ENCODE results near the gene CBARP.

CBARP gene

DNA sequence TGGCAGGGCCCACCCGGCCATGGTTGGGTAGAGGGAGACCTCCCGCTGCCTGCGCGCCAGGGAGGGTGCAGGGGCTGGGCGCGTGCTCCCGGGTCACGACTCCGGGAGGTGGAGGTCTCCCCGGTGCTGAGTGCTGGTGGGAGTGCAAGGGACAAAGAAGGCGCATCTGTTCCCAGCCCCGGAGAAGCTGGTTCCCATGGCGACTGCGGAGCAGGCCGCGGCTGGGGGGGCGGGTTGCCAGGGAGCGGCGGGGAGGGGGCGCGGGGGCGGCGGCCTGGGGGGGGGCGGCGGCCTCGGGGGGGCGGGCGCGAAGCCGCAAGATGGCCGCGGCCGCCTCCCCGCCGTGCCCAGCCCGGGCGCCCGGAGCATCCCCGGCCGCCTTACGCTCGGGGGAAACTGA lies 1.2 kb downstream of the CBARP start:
- no peak for DNase-seq

DNA sequence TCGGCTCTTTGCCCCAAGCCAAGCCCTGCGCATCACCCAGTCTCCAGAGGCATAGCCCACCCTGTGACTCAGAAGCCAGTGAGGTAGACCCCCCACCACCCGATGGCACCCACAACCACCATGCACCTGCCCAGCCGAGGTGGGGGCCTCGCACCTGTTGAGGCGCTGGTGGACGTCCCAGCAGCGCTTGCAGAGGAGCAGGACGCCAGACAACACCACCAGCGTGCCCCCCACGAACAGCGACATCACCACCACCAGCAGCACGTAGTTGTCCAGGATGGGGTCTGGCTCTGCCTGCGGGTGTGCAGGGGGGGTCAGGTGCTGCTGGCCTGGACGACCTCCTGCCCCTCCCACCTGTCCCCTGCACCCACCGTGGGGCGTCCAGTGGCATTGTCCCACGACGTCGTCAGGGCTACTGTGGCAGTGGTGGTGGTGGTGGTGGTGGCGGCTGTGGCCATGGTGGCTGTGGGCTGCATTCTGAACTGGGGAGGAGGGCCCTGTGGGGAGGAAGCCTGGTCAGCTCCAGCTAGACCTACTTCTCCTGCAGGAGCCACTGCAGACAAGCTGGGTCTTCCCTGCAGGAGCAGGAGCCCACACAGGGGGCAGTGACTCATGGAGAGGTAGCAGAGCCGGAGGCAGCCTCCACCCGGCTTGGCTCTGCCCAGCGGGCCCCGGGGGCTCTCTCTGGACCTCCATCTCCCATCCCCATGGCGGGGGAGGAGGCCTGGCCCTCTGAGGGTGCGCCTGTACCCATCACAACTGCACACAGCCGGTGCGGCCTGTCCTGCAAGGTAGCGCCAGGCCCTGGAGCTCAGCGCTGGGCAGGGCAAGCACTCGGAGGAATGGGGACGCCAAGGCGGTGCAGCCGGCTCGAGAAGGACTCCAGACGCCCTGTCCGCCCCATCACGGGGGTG lies 1.9 kb downstream of the CBARP start:
- no peak for DNase-seq

DNA sequence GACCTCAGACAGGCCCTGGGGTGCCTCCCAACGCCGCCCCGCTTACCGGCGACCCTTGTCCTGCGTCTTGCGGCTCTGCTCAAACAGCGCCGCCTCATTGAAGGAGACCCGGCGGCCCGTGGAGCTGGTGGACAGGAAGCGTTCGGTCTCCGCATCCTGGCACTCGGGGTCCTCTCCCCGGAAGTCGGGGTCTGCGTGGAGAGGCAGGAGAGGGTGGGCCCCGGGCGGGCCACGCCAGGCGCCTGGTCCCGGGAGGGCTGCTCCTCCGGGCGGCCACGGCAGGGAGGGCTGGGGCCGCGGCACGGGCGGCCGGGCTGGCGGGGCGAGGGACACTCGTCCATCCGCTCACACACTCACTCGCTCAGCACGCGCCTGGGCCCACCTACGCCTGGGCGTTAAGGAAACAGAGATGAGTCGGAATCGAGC lies 2.8 kb downstream of the CBARP start:
- DNase-seq: no peak

DNA sequence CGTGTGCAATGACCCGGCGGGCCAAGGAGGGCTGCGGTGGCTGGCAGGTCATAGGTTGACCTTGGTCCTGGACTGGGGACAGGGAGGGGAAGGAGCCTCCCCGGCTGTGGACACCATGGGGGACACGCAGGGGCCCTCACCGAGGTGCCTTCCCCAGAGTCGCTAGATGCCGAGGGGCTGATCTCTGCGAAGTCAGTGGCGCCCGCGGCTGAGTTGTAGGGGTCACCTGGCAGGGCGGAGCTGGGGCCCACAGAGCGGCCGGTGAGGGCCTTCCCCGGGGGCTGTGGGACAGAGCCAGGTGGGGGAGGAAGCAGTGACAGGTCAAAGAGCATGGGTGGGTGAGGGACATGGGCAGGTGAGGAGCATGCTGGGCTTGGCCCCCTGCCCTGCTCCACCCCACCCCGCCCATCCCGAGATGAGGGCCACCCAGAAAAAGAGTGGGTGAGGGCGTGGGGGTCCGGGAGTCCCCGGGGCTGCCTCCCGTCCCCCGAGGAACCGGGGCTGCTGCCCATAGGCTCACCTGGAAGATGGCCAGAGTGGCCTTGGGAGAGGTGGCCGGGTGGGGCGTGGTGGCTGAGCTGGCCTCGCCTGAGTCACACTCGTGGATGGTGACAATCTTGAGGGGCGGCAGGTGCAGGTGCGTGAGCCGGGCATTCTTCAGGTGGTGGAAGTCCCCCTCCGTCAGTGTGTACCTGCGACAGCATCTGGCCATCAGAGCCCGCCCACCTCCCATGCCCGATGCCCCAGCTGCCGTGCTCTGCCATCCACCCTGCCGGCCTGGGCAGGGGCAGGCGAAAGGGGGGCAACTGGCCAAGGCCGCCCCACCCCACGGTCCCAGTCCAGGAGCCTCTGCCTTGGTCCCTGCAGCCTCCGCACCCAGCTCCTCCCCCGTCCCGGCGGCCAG lies 3.5 kb downstream of the CBARP start:
- no peak for DNase-seq

DNA sequence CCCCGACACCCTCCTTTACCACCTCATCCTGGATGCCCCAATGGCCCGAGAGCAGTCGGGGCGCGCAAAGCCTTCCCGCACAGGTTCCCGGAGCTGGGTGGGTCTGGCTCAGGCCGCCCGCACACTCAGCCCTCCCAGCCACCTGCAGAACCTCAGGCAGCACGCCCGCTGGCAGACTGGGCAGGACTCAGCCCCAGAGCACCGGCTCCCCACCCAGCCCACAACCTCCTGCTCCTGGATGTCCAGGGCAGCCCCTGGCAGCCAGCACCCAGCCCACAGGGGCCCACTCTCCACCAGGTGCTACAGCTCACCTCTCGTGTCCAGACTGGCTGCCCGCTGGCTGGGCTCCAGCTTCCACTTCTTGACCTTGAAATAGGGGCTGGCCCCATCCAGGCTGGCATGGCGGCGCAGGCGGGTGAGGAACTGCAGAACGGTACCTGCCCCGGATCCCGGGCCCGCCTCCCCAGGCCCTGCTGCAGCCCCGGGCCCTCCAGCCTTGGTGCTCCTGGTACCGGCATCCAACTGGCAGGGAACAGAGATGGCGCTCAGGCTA lies 4.6 kb downstream of the CBARP start:
- no peak for DNase-seq

DNA sequence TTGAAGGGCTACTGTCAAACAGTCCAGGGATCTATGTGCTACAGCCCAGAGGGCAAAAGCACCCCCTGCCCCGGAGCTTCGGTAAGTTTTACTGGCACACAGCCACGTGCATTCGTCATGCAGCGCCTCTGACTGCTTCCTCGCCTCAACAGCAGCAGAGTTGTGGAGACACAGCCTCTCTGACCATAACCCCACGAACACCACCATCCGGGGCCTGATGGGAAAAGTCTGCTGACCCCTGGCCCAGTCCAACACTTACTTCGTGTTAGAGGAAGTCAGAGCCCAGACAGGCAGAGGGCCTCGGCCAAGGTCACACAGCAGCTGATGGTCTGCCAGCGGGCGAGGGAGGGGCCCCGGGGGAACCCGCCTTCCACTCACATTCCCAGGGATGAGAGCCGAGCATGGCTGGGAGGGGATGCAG lies 5.1 kb downstream of the CBARP start:
- DNase-seq: no peak

DNA sequence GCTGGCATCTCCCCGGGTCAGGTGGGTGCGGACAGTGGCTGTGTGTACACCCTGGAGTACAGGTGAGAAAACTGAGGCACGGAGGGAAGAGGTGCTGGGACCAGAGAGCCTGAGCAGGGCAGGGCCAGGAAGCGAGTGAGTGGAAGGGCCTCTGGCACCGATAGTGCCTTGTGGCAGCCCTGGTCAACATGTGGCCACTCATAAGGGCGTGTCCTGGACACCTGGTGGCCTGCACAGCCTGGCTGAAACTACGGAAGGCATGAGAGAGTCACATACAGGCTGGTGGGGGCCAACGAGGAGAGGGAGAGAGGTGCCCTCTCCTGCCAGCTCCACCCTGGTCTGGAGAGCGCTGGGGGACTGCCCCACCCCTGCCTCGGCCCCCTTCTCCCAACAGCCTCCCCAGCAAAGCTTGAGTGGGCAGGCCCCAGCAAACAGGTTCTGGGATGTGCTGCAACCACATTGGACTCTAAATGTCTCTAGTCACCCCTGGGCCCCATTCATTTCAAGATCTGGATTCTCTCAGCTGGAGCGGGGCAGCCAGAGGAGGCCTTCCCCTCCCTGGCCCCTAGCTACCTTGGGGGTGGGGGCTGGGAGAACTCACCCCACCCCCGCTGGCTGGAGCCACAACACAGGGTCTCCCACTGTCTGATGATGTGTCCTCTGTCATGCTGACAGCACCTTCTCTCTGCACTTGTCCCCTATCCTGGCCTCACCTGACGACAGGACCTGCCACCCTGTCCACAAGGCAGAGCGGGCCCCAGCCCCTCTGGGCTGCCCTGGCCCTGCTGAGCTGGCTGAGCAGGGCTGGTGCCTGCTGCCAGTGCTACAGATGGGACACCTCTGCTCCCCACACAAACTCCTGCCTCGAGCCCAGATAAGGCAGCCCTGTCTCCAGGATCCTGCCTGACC lies 5.8 kb downstream of the CBARP start:
- no peak for DNase-seq

DNA sequence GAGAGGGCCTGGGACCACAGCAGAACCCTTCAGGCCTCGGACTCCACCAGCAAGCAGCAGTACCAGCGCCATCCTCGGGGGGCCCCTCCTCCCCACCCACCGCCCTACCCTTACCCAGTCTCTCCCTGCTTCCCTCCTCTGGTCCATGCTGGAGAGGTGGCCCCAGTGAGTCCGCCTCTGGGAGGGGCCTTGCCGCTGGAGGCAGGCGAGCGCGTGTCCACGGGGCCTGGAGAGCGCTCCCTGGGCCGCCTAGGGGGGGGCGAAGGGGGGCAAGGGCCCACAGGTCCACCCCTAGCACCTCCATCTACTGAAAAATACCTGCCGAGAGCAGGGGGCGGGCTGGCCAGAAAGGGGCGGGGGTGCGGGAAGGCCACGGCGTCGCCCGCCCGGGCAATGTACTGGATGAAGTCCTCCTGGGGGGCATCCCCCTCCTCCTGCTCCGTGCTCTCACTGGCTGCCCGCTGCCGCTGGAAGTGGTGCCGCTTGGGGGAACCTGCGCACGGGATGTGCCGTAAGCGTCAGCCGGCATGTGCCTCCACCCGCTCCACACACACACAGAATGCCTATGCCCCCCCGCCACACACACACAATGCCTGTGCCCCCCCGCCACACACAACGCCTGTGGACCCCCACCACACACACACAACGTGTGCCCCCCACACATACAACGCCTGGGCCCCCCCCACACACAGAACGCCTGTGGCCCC lies 6.9 kb downstream of the CBARP start:
- DNase-seq: no peak

DNA sequence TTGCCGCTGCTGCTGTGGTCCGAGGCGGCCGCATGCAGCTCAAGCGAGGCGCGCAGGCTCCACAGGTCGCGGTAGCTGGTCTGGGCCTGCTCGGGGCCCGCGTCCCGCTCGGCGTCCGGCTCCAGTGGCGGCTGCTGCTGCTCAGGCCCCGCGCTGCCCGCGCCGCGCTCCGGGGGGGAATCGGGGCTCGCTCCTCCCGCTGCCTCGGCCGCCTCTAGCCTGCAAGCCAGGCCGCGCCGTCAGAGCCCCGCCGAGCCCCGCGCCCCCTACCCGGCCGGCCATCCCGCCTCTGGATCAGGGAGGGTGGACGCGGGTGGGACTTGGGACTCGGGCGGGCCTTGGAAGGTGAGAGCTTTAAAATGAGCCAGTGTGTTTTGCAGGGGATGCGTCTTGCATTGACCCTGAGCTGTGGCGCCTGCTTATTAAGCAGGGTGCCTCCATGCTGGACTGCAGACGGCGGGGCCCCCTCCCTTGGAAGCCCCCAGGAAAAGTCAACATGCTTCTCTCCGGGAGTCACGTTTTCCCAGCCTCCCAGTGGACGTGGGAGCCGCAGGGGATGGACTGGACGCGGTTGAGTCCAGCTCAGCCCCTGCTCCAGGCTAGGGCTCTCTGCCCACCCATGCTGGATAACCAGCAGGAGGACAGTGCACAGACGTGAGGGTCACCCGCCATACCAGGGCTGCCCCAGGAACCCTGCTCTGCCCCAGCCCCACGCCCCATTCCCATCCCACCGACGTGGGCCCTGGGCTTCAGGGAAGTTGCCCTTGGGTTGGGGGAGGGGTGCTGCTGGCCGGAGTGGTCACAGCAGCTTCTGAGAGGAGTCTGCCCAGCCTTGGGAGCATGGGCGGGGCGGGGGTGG lies 7.7 kb downstream of the CBARP start:
- no peak for DNase-seq

DNA sequence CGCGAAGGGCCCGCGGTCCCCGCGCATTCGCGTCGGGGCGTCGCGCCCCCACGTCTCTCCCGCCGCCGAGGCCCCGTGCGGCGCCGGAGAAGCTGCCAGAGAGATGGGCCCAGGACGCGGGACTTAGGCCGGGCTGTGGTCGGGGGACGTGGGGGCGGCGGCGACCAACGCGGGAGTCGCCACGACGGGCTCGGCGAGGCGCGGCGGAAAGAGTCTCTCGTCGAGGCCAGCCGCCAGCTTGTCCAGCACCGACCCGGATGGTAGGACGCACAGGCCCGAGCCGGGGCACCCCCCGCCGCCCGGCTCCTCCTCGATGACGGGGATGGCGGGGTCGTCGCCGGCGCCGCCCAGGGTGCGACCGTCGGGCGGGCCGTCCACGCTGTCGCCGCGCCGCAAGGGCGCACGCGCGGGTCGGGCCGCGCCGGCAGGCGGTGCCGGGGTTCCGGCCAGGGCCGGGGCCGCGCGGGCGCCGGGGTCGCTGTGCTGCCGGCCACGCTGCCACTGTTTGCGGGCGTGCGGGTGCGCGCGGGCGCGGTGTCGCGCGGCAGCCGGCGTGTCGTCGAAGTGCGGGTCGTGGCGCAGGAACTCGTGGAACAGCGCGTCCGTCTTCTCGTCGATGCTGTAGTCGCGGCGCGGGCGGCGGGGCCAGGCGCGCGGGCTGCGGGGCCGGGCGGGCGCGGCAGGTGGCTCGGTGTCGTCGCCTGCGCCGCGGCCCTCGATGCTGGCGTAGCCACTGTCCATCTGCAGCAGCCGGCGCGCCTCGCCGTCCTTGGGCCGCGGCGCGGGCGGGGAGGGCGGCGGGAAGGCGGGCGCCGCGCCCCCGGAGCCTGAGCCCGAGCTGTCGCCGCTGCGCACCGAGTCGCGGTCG lies 8.5 kb downstream of the CBARP start:
- DNase-seq: no peak

DNA sequence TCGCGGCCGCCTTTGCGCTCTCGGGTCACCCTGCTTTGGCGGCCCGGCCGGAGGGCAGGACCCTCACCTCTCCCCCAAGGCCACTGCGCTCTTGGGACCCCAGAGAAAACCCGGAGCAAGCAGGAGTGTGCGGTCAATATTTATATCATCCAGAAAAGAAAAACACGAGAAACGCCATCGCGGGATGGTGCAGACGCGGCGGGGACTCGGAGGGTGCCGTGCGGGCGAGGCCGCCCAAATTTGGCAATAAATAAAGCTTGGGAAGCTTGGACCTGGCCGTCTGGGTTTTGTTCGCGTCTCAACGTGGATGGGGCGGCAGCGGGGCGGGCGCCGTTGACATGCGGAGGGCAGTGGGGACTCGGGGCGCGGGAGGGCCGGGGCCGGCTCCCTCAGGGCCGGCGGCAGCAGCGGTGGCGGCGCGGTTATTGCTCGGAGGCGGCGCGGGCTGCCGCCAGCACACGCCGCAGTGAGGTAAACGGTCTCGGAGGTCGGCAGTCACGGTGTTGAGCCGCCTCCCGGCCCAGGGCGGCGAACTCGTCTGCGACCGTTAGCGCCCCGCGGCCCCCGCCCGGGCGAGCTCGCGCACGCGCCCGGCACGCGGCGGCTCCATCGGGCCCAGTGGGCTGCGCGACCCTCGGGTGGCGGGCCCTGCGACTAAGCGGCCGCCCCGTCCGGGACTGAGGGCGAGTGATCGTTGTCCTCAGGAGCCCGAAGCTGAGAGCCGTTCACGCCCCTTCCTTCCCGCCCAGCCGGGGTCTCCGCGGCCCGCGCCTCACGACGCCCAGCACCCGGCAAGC lies 9.4 kb downstream of the CBARP start:
- DNase-seq: no peak

DNA sequence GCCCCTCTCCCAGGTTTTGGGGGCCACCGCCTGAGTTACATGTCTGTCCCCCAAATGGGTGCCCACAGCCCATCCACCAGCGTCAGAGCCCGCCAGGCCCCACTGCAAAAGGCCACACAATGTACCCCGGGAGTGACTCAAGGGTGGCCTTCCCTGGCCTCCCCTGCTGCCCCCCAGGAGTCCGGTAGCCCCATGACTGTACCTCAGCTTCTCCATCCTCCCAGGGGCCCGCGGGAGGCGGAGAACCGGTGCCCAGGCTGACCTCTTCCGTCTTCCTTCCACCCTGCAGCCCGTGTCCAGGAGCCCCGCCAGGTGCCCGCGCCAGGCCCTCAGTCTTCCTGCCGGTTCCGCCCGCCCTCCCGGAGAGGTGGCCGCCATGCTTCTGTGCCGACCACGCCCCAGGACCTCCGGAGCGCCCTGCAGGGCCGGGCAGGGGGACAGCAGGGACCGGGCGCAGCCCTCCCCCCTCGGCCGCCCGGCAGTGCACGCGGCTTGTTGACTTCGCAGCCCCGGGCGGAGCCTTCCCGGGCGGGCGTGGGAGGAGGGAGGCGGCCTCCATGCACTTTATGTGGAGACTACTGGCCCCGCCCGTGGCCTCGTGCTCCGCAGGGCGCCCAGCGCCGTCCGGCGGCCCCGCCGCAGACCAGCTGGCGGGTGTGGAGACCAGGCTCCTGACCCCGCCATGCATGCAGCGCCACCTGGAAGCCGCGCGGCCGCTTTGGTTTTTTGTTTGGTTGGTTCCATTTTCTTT lies 10.3 kb downstream of the CBARP start:
- DNase-seq: no peak

DNA sequence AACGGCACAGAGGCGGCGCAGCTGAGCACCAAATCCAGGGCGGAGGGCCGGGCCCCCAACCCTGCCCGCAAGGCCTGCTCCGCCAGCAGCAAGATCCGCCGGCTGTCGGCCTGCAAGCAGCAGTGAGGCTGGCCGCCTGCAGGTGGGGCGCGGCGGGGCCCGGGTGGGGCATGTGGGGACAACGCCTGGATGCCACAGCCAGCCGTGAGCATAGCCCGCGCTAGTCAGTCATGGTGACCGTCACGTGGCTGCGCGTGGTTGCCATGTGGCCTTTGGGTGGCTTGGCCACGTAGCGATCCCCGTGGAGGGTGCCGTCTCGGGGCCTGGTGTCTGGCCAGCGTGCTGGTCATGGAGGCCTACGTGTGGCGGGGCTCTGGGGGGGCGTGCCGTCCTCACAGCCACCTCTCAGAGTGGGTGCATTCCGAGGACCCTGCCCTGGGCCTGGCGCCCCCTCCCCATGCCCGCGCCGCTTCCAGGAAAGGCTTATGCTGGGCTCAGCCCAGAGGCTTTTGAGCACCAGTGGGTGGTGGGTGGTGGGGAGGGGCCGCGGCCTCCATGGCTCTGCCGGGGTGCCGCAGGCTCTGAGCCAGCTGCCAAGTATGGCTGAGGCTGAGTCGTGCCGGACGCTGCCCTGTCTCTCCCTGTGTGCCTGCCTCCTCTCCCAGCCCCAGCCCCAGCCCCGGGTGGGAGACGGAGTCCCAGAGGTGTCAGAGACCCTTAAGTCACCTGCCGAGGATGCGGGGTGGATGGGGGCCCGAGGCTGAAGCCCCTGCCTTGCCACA lies 11.1 kb downstream of the CBARP start:
- DNase-seq: no peak

DNA sequence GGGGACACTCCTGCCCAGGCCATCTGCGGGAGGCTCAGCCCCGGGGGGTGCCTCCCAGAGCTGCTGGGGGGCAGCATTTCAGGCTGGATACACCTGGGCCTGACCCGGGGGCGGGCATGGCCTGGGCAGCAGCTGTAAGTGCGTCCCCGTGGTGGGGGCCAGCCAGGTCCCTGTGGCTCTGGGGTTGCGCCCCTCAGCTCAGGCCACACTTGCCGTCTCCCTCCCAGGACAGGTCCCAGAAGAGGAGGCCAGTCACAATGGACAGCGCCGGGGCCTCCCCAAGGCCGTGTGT lies 11.6 kb downstream of the CBARP start:
- DNase-seq: no peak

DNA sequence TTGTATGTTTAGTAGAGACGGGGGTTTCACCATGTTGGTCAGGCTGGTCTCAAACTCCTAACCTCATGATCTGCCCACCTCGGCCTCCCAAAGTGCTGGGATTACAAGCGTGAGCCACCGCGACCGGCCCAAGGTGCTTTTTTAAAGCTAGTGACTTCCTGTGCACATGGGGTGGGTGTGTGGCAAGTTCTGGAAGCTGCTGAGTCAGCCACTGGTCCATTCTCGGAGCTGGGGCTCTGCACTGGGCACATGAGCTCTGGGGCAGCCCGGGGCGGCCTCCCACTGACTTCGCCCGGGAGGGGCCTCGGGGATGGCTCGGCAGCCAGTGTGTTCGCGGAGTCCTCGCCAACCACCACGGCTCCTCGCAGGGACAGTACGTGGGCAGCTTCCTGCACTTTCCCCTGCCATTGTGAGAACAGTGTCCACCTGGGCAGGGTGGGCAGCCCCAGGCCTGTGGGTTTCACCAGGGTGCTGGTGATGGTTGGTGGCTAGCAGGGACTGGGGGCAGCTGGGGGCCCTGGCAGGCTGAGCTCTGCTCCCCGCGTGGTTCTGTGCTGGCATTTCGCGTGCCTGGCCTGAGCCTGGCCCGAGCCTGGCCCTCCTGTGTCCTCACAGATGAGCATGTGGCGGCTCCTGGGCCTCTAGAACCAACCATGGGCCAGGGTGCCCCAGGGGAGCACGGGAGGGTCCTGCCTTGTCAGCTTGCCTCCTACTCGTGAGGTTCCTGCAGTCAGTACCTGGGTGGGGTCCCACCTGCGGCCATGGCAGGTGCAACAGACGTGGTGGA lies 12.2 kb downstream of the CBARP start:
- DNase-seq: no peak

DNA sequence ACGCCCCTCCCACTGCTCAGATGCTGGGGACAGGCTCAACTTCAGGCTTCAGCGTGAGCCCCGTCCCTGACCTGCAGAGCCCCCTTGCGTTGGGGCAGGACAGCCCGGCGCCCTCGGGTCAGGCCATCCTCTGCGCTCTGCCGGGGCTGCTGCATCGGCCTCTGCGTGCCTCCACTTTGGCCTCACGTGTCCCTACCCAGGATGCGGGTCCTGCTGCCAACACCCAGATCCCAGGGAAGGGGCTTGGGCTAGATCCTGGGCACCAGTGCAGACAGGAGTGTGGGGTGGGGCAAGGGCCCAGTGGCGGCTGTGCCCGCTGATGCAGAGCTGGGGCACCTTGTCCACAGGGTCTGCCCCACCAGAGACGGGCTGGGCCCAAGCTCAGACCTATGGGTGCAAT lies 13.0 kb downstream of the CBARP start:
- DNase-seq: no peak
